ENCODE data around the gene ATOSB.
"Not testable (repeated sequence)": the region's sequence is repeated elsewhere in the genome, so short reads cannot be mapped to it uniquely, and the experiment has no call there.

The ATOSB gene

GRCh38 chr9:35158501-35159280, 43.0 kb upstream of the ATOSB start:
- no peaks in the 10 kb centered on the region for H3K36me3 Mint-ChIP-seq (ENCODE audit: low read depth)

DNA sequence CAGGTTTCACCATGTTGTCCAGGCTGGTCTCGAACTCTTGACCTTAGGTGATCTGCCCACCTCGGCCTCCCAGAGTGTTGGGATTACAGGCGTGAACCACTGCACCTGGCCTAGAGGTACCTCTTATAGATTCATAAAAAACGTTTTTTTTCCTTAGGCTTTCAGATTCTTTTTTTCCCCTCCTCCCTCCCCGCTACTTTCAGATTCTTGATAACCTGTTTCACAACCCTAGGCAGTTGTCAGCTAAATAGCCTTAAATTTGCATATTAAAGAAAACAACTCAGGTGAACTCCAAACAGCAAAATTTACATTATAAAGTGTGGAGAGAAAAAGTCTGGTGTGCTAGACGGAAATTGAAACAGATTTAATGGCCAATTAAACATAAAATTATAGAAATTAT, 42.2 kb upstream of the ATOSB start:
- H3K4me1 Mint-ChIP-seq: not testable (repeated sequence)

More at GRCh38 chr9:35158501-35159280, 43.0 kb upstream of the ATOSB start:
- Mint-ChIP-seq H3K4me1 (peaks cover 17% of the 10 kb centered on the region), H3K27ac (no peak overlapping the region), H3K9me3 (no peaks in the 10 kb centered on the region), H3K4me3 (no peak overlapping the region), H3K27me3 (ENCODE audit: low read depth) (no peaks in the 10 kb centered on the region)
- no peak for TF ChIP-seq CTCF (IDR thresholded peaks at IDR 0.05; ENCODE audit: unreplicated experiment in 3 of 3)

GRCh38 chr9:35156781-35157180, 41.1 kb upstream of the ATOSB start:
- H3K9me3 Mint-ChIP-seq: no peaks in the 10 kb centered on the region
- peaks cover 5% of the 10 kb centered on the region for H3K4me1 Mint-ChIP-seq

More for the DNA sequence above, 42.2 kb upstream of the ATOSB start:
- not testable (repeated sequence) for H3K4me3 Mint-ChIP-seq; H3K27me3 Mint-ChIP-seq (ENCODE audit: low read depth); H3K9me3 Mint-ChIP-seq; H3K36me3 Mint-ChIP-seq (ENCODE audit: low read depth); H3K27ac Mint-ChIP-seq

DNA sequence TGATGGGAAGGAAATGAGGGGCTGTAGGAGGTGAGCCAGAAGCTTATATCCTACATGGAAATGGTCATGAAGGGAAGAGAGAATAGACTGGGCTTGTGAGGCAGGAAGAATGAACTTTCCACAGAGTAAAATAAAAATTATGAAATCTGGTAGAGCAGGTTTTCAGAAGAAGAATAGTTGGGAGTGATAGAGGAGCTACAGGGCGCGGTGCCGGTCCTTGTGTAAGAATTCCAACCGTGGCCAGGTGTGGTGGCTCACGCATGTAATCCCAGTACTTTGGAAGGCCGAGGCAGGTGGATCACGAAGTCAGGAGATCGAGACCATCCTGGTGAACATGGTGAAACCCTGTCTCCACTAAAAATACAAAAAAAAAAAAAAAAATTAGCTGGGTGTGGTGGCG, 37.3 kb upstream of the ATOSB start:
- no peak for TF ChIP-seq CTCF (IDR thresholded peaks at IDR 0.05; ENCODE audit: unreplicated experiment in 3 of 3)
- no peaks in the 10 kb centered on the region for H3K27me3 Mint-ChIP-seq (ENCODE audit: low read depth)
- no peak overlapping the region for H3K27ac Mint-ChIP-seq
- peaks cover 20% of the 10 kb centered on the region for H3K9me3 Mint-ChIP-seq
- no peaks in the 10 kb centered on the region for H3K4me1 Mint-ChIP-seq
- no peak overlapping the region for H3K4me3 Mint-ChIP-seq
- H3K36me3 Mint-ChIP-seq (ENCODE audit: low read depth): no peaks in the 10 kb centered on the region

More at GRCh38 chr9:35156781-35157180, 41.1 kb upstream of the ATOSB start:
- no peak for TF ChIP-seq CTCF (IDR thresholded peaks at IDR 0.05; ENCODE audit: unreplicated experiment in 3 of 3)
- Mint-ChIP-seq H3K4me3 (no peak overlapping the region), H3K36me3 (ENCODE audit: low read depth) (no peaks in the 10 kb centered on the region), H3K27me3 (ENCODE audit: low read depth) (no peaks in the 10 kb centered on the region), H3K27ac (no peak overlapping the region)

GRCh38 chr9:35147941-35148563, 32.4 kb upstream of the ATOSB start:
- H3K27ac Mint-ChIP-seq; H3K36me3 Mint-ChIP-seq (ENCODE audit: low read depth); H3K4me3 Mint-ChIP-seq; H3K27me3 Mint-ChIP-seq (ENCODE audit: low read depth); H3K4me1 Mint-ChIP-seq: not testable (repeated sequence)
- H3K9me3 Mint-ChIP-seq: peaks cover 38% of the 10 kb centered on the region

DNA sequence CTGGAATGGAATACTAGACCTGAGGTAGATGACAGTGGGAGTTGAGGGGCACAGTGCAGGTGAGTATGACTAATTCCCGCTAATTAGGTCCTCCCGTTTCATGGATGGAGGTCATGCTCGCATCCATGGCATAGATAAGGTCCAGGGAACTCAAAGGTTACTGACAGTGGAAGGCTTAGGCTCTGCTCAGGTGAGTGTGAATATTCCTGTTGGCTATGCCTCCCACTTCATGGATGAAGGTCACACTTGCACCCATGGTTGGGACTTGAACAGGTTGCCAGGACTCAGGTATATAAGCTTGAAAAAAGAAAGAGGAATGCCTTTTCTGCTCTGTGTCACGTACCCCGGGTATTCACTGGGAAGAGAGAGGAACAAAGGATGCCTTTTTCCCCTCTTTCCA, 26.4 kb upstream of the ATOSB start:
- no peaks in the 10 kb centered on the region for H3K36me3 Mint-ChIP-seq (ENCODE audit: low read depth)

More for the DNA sequence above, 26.4 kb upstream of the ATOSB start:
- no peak overlapping the region for H3K27ac Mint-ChIP-seq
- no peaks in the 10 kb centered on the region for H3K4me1 Mint-ChIP-seq
- TF ChIP-seq CTCF (IDR thresholded peaks at IDR 0.05; ENCODE audit: unreplicated experiment in 3 of 3): no peak
- H3K9me3 Mint-ChIP-seq: peaks cover 28% of the 10 kb centered on the region
- H3K27me3 Mint-ChIP-seq (ENCODE audit: low read depth): no peaks in the 10 kb centered on the region
- no peak overlapping the region for H3K4me3 Mint-ChIP-seq
